HCT116 (cell line): ENCODE measurements around the gene ABI3. TPM values are rescaled to one million over a fixed set of nuclear protein-coding genes. Genes with fewer than 3 reads are reported as not detected.

ENCODE experiments used
- ATAC-seq: fragments of 200-7000 bp; cut with Tn5 transposase; 2 replicates; pipeline ENCODE4 v1.9.1; 2020; ENCODE audit warnings: mild to moderate bottlenecking, moderate library complexity
- BruUV-seq: library from RNA; stranded (reverse); fragments of 400-500 nt; replicated peaks from 2 replicates; lab custom pipeline; 2021; lab: Mats Ljungman, UMichigan
- CTCF ChIA-PET: fragments of 300-600 bp; sonication (Branson Sonifier 250); formaldehyde crosslinking; loops from one replicate; lab custom pipeline; 2021; ENCODE audit warnings: antibody characterized with exemption; lab: Charles Lee
- POLR2A ChIA-PET: fragments of 300-600, 350-600 bp; sonication (Branson Sonifier 250); formaldehyde crosslinking; loops from one replicate; lab custom pipeline; 2021; ENCODE audit warnings: antibody characterized with exemption; lab: Charles Lee
- RAD21 ChIA-PET, 2 experiments: fragments of 300-600 bp; sonication (Branson Sonifier 250); formaldehyde crosslinking; loops; one replicate each; lab custom pipeline; 2023; ENCODE audit warnings: low total read pairs in 2 of 2; ENCODE audit not compliant: uncharacterized antibody in 2 of 2, unreplicated experiment in 2 of 2, low non-redundant PET in 1 of 2; lab: Charles Lee
- DNase-seq: peaks from one replicate; pipeline ENCODE4 v3.0.0-alpha.2; 2010; ENCODE audit warnings: low read depth, low spot score
- H2AFZ ChIP-seq: fragments of 200-600 bp; shearing (Covaris generic), sonication (generic); 2 replicates; pipeline ENCODE4 v1.6.1; 2017; ENCODE audit warnings: low read depth, mixed run types, mixed read lengths, antibody characterized with exemption, low read length; ENCODE audit not compliant: poor library complexity, severe bottlenecking
- H3K27ac ChIP-seq: 2 replicates; pipeline ENCODE4 v1.5.1; 2012; ENCODE audit warnings: low read depth, low read length
- H3K27me3 ChIP-seq: fragments of 200-600 bp; sonication (generic); 2 replicates; pipeline ENCODE4 v1.6.1; 2016; ENCODE audit warnings: mixed run types, low read length, mixed read lengths; ENCODE audit not compliant: insufficient read depth
- H3K36me3 ChIP-seq, 2 experiments: fragments of 200-500 bp in 1 of 2; fragments of 200-600 bp in 1 of 2; sonication (Bioruptor generic) in 1 of 2; sonication (generic) in 1 of 2; 2 replicates each; pipeline versions ENCODE4 v1.5.1 to v1.6.1; 2014 to 2016; ENCODE audit warnings: low read length in 2 of 2, inconsistent platforms in 1 of 2, mixed read lengths in 1 of 2, mixed run types in 1 of 2; ENCODE audit not compliant: insufficient read depth in 2 of 2, control insufficient read depth in 1 of 2
- H3K4me1 ChIP-seq, 2 experiments: fragments of 200-600 bp in 1 of 2; sonication (generic) in 1 of 2; 2 replicates each; pipeline versions ENCODE4 v1.5.1 to v1.6.1; 2012 to 2017; ENCODE audit warnings: low read length in 2 of 2, inconsistent platforms in 1 of 2, mild to moderate bottlenecking in 1 of 2, mixed read lengths in 1 of 2, mixed run types in 1 of 2, moderate library complexity in 1 of 2; ENCODE audit not compliant: insufficient read depth in 2 of 2, control insufficient read depth in 1 of 2
- H3K4me2 ChIP-seq: fragments of 200-600 bp; sonication (generic); 2 replicates; pipeline ENCODE4 v1.6.1; 2017; ENCODE audit warnings: mixed run types, low read length, mixed read lengths
- H3K4me3 ChIP-seq, 2 experiments: fragments of 200-600 bp in 1 of 2; sonication (generic) in 1 of 2; replicated peaks in 1 of 2; 2 replicates each; pipeline ENCODE4 v1.5.1; 2011 to 2016; ENCODE audit warnings: low read length in 2 of 2, control low read depth in 1 of 2, low read depth in 1 of 2, mild to moderate bottlenecking in 1 of 2, mixed read lengths in 1 of 2, mixed run types in 1 of 2
- H3K79me2 ChIP-seq: fragments of 200-600 bp; sonication (generic); 2 replicates; pipeline ENCODE4 v1.6.1; 2017; ENCODE audit warnings: mild to moderate bottlenecking, mixed run types, low read length, moderate library complexity, mixed read lengths; ENCODE audit not compliant: insufficient read depth
- H3K9ac ChIP-seq: fragments of 200-600 bp; sonication (generic); 2 replicates; pipeline ENCODE4 v1.6.1; 2016; ENCODE audit warnings: low read length, mixed read lengths
- H3K9me2 ChIP-seq: fragments of 200-600 bp; sonication (generic), shearing (Covaris generic); 2 replicates; pipeline ENCODE4 v1.6.1; 2017; ENCODE audit warnings: mixed run types, mild to moderate bottlenecking, moderate library complexity; ENCODE audit not compliant: insufficient read depth
- H3K9me3 ChIP-seq, 2 experiments: fragments of 200-500 bp in 1 of 2; fragments of 200-600 bp in 1 of 2; sonication (Bioruptor generic) in 1 of 2; sonication (generic) in 1 of 2; 2 replicates each; pipeline ENCODE4 v1.6.1; 2014 to 2017; ENCODE audit warnings: low read length in 2 of 2, mixed read lengths in 2 of 2, inconsistent platforms in 1 of 2, low read depth in 1 of 2, mild to moderate bottlenecking in 1 of 2, mixed run types in 1 of 2, moderate library complexity in 1 of 2; ENCODE audit not compliant: control insufficient read depth in 1 of 2, insufficient read depth in 1 of 2
- H4K20me1 ChIP-seq: fragments of 200-600 bp; sonication (generic), shearing (Covaris generic); 2 replicates; pipeline ENCODE4 v1.6.1; 2017; ENCODE audit warnings: mixed run types, mild to moderate bottlenecking, moderate library complexity; ENCODE audit not compliant: insufficient read depth
- ATF3 ChIP-seq: IDR thresholded peaks from 2 replicates; pipeline ENCODE4 v1.6.1; 2012
- CEBPB ChIP-seq: IDR thresholded peaks from 2 replicates; pipeline ENCODE4 v1.6.1; 2012; ENCODE audit warnings: low read depth
- CTCF ChIP-seq, 3 experiments: fragments of 200-600 bp in 1 of 3; sonication (generic) in 1 of 3; IDR thresholded peaks in 2 of 3; conservative IDR thresholded peaks in 1 of 3; 2 replicates each; pipeline ENCODE4 v1.5.1; 2012 to 2017; ENCODE audit warnings: low read depth in 2 of 3, low read length in 2 of 3, antibody characterized with exemption in 1 of 3, borderline replicate concordance in 1 of 3, control low read depth in 1 of 3, mild to moderate bottlenecking in 1 of 3, mixed read lengths in 1 of 3, mixed run types in 1 of 3, moderate library complexity in 1 of 3; ENCODE audit not compliant: insufficient read depth in 1 of 3
- EGR1 ChIP-seq: IDR thresholded peaks from 2 replicates; pipeline ENCODE4 v1.6.1; 2012; ENCODE audit warnings: low read depth
- EZH2 ChIP-seq: fragments of 200-600 bp; sonication (generic); IDR thresholded peaks from 2 replicates; pipeline ENCODE4 v1.6.1; 2017; ENCODE audit warnings: antibody characterized with exemption, mixed run types
- EZH2phosphoT487 ChIP-seq: fragments of 200-600 bp; IDR thresholded peaks from 2 replicates; pipeline ENCODE4 v1.6.1; 2018; ENCODE audit warnings: antibody characterized with exemption, borderline replicate concordance
- POLR2A ChIP-seq: IDR thresholded peaks from 2 replicates; pipeline ENCODE4 v1.7.0; 2011; ENCODE audit warnings: borderline replicate concordance; ENCODE audit not compliant: insufficient read depth, insufficient read length; ENCODE audit errors: extremely low read depth
- POLR2AphosphoS5 ChIP-seq: IDR thresholded peaks from 2 replicates; pipeline ENCODE4 v1.6.1; 2011; ENCODE audit warnings: mild to moderate bottlenecking, low read depth, low read length, moderate library complexity
- RAD21 ChIP-seq: IDR thresholded peaks from 2 replicates; pipeline ENCODE4 v1.6.1; 2012; ENCODE audit warnings: low read depth, mild to moderate bottlenecking
- REST ChIP-seq: IDR thresholded peaks from 2 replicates; pipeline ENCODE4 v1.6.1; 2012; ENCODE audit warnings: low read depth
- SIN3A ChIP-seq: IDR thresholded peaks from 2 replicates; pipeline ENCODE4 v1.6.1; 2012; ENCODE audit warnings: low read depth
- SP1 ChIP-seq: IDR thresholded peaks from 2 replicates; pipeline ENCODE4 v1.6.1; 2012; ENCODE audit warnings: low read depth
- TCF7L2 ChIP-seq: IDR thresholded peaks from 2 replicates; pipeline ENCODE4 v1.7.0; 2011; ENCODE audit warnings: borderline replicate concordance, inconsistent platforms; ENCODE audit not compliant: insufficient read depth, insufficient read length; ENCODE audit errors: extremely low read depth
- YY1 ChIP-seq: IDR thresholded peaks from 2 replicates; pipeline ENCODE4 v1.6.1; 2011; ENCODE audit warnings: low read length, low read depth, moderate library complexity, mild to moderate bottlenecking; ENCODE audit not compliant: insufficient replicate concordance; ENCODE audit errors: extremely low read depth
- ZFX ChIP-seq: fragments of 450-650 bp; IDR thresholded peaks from 2 replicates; pipeline ENCODE4 v1.6.1; 2017
- ZNF274 ChIP-seq: fragments of 200-500 bp; sonication (Bioruptor generic); IDR thresholded peaks from 2 replicates; pipeline ENCODE4 v1.6.1; 2014; ENCODE audit warnings: mild to moderate bottlenecking, low read depth, low read length, inconsistent platforms
- intact Hi-C: fragments of 100-400 bp; cut with micrococcal nuclease; formaldehyde crosslinking; loops from 2 replicates; pipeline ENCODE4 v1.10.0; 2022
- total RNA-seq: library from RNA; stranded (reverse); gene quantifications from one replicate; pipeline ENCODE4 v1.2.1, GENCODE V29; 2021; ENCODE audit not compliant: unreplicated experiment

The ABI3 gene
- total RNA-seq, 1 experiment from 2014 or later, result 0.12 TPM

GRCh38 chr17:49204516-49204915 lies 6.0 kb upstream of the ABI3 start:
- RAD21 ChIA-PET, result no interaction called here
- H3K4me1 ChIP-seq, result peaks cover 0 to 8% of the 10 kb centered on the region in 2 experiments; a peak in 2 of 4 replicates
- ATAC-seq, result no peak
- CTCF ChIA-PET, result interaction anchor here (1.5 kb wide), 1 partner anchor 24 kb away, joined by 3 read pairs; no protein-coding TSS in a partner anchor
- H2AFZ ChIP-seq, result no peak overlapping the region
- no peak overlapping the region for H3K9ac ChIP-seq
- TF ChIP-seq SIN3A (no peak), POLR2AphosphoS5 (no peak), TCF7L2 (no peak), POLR2A (no peak), YY1 (no peak), ZFX (no peak), CEBPB (no peak), EZH2phosphoT487 (no peak), CTCF (IDR thresholded peaks at IDR 0.05 in 2 of 3, conservative IDR thresholded peaks at IDR 0.05 in 1 of 3; ENCODE audit: borderline replicate concordance in 1 of 3, insufficient read depth in 1 of 3, low read depth in 2 of 3, low read length in 2 of 3) (no peak), SP1 (no peak), EGR1 (no peak), ZNF274 (no peak), EZH2 (no peak), ATF3 (no peak), REST (no peak), RAD21 (no peak)
- TF ChIP-seq, all 23 proteins: peak for 0
- H3K79me2 ChIP-seq, result no peaks in the 10 kb centered on the region
- no peaks in the 10 kb centered on the region; the same call in 1 of the 2 replicates for H3K9me2 ChIP-seq
- no peaks in the 10 kb centered on the region for H3K9me3 ChIP-seq
- BruUV-seq, result no TSS peak
- H3K4me2 ChIP-seq, result no peak overlapping the region
- intact Hi-C loops, result no loop called here
- H3K27me3 ChIP-seq, result peaks cover 4% of the 10 kb centered on the region; the same call in 1 of the 2 replicates
- no peak for DNase-seq
- H3K4me3 ChIP-seq, result no peak overlapping the region
- POLR2A ChIA-PET, result no interaction called here
- H3K27ac ChIP-seq, result no peak overlapping the region
- H3K36me3 ChIP-seq, result no peaks in the 10 kb centered on the region
- H4K20me1 ChIP-seq, result no peaks in the 10 kb centered on the region
